ENCODE measurements around the gene RAMP1.
"Not testable (repeated sequence)": the region's sequence is repeated elsewhere in the genome, so short reads cannot be mapped to it uniquely, and the experiment has no call there.

The RAMP1 gene

DNA sequence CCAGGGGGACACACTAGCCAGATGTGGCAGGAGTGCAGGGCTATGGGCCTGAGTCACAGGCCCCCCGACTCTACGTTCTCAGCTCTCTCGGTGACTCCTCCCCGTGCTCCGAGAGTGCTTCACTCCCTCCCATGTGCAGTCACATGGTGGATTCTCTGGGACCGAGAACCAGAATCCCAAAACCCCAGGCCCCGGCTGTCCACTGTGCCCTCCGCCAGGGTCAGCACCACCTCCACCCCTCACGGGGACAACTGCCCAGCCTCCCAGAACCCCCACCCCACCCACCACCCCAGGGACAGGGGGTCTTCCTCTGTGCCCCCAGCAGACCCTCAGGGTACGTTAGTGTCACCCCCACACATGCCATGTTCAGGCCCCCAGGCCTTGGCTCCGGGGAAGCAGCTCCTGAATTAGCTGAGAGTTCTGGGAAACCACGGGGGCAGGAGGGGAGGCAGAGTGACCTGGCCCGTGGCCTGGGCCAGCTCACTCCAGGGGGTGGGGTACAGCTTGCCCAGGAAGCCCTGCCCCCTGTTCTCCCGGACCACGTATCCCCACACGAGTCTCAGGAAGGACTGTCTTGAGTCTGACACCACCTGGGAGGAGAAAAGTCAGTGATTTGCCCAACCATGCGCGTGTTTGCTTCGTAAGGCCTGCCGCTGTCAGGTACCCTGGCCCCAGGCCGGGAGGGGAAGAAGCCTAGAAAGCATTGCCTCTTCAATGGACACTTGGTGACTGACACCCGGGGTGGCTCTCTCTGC is 4.4 kb downstream of the RAMP1 start:
- DNase-seq (ENCODE audit: low read depth in 3 of 3): no peak

DNA sequence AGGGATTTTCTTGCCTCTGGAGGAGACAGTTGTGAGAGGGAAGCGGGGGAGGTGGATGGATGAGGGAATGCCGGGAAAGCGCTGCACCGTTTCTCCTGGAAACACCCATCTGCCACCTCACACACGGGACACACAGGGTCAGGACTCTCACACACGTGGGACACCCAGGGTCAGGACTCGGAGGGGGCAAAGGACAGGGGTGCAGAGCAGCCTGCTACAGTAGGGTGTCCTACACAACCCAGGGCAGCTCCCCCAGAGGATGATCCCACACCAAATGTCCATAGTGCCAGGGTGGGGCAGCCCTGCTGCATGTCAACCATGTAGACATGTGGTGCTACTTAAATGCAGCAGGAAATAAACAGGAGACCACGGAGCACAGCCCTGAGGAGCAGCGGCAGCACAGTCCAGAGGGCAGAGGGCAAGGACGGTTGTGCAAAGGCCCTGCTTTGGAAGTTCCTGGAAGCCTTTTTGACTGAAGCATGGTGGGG is 5.1 kb downstream of the RAMP1 start:
- DNase-seq (ENCODE audit: low read depth in 3 of 3): no peak

DNA sequence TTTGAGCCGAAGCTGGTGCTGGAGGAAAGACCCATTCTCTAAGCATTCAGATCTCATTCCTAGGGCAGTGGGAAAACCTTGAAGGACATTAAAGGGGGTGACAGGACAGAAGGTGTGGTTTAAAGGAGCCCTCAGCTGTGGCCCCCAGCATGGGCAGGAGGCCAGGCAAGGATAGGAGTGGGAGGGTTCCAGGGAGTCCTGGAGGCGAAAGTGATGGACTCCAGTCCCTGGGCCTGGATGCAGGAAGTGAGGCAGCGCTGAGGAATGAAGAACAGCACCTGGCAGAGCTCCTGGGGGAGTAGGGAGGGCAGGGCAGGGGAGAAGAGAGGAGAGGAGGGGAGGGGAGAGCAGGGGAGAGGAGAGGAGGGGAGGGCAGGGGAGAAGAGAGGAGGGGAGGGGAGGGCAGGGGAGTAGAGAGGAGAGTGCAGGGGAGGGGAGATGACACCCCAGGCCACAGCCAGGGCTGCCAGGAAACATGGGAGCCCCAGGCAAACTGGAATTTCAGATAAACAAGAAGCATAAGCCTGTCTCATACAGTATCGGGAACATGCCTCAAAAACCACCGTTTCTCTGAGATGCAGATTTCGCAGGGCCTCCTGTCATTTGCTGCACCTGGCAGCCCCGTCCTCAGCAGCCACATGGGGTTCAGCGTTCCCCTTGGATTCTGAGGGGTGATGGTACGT is 5.7 kb downstream of the RAMP1 start:
- DNase-seq (ENCODE audit: low read depth in 3 of 3): no peak

DNA sequence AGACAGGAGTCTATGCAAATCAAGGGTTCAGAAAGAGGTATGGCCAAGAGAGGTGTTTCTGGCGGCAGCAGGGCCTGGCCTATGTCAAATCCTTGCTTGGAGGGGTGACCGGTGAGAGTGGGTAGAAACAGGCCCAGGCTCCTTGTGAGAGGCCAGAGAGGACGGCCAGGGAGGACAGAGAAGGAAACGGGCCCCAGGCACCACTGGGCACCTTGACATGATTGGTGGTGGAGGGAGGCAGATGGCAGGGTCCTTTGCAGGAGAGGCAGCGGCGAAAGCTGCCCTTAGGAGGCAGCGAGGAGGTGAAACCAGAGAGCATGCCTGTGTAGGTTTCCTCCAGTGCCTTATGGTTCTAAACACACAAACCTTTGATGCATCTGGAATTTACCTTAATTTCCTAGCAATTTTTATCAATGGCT is 6.2 kb downstream of the RAMP1 start:
- no peak for DNase-seq (ENCODE audit: low read depth in 3 of 3)

DNA sequence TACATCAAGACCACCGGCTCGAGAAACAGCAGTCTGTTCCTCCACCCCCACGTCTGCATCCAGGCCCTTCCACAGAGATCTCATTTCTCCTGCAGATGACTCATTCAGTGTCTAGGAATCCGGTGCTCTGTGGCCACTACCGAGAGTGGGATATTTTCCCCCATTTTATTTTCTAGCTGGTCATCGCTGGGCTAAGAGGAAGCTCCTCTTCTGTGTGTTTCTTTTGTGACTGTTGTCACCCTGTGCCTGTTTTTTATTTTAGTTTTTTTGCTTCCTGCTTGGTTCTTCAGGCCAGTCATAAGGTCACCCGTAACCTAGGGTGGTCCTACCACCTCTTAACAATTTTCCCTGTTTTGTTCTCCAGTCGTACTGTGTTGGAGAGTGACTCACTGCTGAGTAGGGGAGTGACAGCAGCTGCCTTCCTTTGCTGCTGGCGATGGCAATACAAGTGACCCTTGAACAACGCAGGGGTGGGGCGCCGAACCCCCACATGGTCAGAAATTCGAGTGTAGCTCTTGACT is 6.7 kb downstream of the RAMP1 start:
- no peak for DNase-seq (ENCODE audit: low read depth in 3 of 3)

DNA sequence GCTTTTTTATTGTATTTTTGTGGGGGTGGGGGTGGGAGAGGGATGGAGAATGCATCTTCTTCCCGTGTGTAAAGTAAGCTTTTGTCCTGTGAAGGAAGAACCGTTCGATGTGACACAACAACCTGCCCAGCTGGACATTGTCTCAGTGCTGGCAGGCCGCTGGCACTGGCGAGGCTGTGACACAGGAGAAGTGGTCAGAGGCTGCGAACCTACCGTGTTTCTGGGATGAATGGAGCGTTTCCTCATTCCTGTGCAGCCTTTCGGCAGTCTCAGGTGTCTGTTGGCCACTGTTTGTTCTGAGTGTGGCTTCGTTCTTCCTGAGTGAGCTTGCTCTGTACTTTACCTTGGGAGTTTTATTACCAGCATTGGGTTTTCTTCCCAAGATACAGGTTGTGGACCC is 8.0 kb downstream of the RAMP1 start:
- DNase-seq (ENCODE audit: low read depth in 3 of 3): no peak

DNA sequence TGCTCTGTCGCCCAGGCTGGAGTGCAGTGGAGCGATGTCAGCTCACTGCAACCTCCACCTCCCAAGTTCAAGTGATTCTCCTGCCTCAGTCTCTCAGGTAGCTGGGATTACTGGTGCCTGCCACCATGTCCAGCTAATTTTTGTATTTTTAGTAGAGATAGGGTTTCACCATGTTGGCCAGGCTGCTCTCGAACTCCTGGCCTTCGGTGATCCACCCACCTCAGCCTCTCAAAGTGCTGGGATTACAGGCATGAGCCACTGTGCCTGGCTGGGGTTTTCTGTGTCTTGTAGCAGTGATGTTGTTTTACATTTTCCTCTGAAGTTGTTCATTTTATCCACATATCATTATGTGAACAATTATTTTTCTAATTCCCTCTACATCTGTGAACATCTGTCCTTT is 8.7 kb downstream of the RAMP1 start:
- not testable (repeated sequence) for DNase-seq (ENCODE audit: low read depth in 3 of 3)

DNA sequence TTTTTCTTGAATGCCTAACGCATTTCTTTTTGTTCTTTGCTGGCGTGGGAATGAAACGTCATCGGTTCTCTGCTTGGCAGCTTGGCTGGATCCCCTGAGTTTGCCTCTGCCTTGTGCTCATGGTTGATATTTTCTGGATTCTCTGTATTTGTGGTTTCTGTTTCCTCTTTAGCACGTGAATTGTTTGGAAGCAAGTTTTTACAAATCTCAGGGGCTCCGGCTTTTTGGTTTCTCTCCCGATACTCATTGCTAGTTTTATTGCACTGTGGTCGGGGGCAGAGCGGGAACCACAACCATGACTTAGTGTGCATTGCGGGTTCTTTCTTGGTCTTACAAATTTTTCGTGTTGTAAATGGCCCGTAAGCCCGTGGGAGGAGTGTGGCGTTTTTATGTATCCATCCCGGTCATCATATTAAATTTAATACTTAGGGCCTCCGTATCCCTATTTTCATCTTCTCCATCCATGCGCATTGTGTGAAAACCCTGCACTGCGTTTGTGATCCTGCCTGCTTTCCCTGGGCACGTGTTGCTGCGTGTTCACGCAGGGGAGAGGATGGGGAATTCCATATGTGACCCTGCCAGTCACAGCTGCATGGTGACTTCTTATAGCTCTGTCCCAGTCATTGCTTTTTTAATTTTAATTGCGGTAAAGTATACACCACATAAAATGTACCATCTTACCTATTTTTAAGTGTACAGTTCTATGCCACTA is 9.4 kb downstream of the RAMP1 start:
- no peak for DNase-seq (ENCODE audit: low read depth in 3 of 3)

DNA sequence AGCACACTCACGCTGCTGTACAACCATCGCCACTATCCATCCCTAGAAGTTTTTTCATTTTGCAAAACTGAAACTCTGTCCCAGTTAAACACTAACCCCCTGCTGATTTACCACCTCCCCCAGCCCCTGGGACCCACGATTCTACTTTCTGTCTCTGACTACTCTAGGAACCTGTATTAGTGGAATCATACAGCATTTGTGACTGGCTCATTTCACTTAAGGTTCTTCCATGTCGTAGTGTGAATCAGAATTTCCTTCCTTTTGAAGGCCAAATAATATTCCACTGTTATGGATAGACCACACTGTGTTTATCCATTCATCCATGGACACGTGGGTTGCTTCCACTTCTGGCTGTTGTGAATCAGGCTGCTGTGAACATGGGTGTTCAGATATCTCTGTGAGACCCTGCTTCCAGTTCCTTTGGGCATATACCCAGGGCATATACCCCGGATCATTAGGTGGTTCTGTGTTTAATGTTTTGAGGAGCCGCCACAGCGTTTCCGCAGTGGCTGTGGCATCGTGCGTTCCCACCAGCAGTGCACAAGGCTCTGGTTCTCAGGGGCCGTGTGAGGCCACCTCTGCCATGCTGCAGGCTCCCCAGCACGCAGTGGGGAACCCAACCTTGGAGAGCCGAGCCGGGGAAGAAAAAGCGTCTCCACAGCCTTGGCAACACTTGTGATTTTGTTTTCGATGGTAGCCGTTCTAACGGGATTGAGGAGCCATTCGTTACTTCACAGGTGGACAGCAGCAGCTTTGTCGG is 10.1 kb downstream of the RAMP1 start:
- no peak for DNase-seq (ENCODE audit: low read depth in 3 of 3)

DNA sequence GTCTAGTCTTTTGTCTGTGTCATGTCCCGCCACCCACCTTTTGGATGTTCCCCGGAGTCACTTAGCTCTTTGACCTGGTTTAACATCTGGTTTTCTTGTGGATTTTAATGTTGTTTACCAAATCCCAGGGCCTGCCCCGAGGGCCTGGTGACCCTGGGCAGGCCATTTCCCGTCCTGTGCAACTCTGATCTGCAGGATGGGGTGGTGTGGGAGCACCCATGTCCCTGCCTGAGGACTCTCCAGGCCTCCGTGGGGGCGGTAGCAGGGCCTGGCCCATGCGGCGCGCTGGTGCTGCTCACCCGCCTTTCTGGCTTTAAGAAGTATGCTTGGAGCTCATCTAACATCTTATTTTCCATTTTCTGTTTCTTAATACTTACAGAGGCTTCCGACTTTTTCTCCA is 10.7 kb downstream of the RAMP1 start:
- DNase-seq (ENCODE audit: low read depth in 3 of 3): no peak

DNA sequence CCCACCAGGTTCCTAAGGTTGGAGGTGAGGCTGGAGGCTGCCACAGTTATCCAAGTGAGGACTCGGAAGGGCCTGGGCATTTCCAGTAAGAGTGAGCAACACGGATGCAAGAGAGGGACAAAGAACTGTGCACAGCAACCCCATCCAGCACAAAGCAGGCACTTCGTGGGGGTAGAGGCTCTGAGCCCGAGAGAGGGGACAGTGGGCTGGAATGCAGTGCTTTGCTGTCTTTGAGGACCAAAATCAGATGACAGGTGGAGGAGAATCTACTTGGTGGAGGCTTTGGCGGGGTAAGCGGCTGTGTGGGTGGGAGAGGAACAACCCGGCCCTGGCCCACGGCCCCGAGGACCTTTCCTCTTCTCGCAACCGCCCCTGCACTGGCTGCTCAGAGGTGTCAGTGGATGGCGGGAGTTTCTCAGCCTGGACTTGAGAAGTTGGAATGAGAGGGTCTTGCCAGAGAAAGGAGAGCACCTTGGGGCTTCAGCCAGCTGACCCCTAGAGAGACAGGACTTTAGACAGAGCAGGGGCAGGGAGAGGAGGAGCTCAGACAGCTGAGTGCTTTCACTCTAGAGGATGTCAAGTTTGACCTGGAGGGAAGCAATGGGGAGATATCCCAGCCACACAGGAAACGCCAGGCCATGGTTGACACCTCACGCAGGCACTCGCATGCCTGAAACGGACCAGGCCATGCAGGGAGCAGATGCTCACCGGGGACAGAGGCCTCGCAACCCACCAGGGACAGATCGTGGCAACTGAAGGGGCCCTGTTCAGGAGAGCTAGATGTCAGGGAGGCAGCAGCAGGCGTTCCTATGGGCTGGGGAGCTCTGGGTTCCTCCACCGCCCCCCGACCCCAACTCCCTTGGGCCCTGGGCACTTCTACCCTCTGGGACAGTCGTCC is 11.6 kb downstream of the RAMP1 start:
- DNase-seq (ENCODE audit: low read depth in 3 of 3): no peak

DNA sequence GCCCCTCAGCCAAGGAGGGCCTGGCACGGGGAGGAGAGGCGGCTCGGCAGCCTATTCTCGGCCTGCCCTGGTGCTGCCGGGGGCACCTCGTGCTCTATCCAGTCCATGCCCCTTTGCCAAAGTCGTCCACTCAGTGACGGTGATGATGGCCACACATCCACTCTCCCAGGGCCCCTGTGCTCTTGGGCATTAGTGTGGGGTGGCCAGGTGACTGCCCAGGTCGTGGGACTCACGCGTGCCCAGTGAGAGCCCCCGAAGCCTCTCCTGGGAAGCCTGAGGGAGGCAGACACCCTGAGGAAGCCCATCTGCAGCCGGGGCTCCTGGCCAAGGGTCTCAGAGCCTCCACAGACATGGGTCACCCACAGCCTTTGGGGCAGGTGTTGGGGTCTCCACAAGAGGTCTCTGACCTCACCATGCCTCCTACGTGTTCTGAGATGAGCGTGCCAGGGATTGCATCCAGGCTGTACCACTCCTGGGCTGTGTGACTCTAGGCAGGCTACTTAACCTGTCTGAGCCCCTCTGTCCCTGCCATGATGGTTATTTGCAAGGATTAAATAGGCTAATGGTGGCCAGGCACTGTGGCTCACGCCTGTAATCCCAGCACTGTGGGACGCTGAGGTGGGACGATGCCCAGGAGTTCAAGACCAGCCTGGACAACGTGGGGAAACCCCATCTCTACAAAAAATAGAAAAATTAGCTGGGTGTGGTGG is 12.9 kb downstream of the RAMP1 start:
- DNase-seq (ENCODE audit: low read depth in 3 of 3): no peak

DNA sequence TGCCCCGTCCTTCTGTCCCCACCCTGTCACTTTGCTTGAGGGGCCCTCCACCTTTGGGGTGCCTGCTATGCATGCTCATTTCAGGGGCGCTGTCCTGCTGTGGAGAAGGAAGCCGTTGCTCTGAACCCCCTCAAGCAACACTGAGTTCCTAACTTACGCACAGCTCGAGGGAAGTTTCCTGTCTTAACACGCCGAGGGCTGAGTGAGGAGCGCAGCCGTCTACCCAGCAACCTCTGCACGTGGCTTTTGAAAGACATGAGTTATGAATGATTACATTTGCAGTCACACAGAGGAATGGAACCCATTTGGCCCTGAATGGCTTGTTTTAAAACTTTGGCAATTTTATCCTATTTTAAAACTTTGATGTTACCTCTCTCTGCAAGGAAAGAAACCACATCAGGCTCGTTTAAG is 14.0 kb downstream of the RAMP1 start:
- no peak for DNase-seq (ENCODE audit: low read depth in 3 of 3)

DNA sequence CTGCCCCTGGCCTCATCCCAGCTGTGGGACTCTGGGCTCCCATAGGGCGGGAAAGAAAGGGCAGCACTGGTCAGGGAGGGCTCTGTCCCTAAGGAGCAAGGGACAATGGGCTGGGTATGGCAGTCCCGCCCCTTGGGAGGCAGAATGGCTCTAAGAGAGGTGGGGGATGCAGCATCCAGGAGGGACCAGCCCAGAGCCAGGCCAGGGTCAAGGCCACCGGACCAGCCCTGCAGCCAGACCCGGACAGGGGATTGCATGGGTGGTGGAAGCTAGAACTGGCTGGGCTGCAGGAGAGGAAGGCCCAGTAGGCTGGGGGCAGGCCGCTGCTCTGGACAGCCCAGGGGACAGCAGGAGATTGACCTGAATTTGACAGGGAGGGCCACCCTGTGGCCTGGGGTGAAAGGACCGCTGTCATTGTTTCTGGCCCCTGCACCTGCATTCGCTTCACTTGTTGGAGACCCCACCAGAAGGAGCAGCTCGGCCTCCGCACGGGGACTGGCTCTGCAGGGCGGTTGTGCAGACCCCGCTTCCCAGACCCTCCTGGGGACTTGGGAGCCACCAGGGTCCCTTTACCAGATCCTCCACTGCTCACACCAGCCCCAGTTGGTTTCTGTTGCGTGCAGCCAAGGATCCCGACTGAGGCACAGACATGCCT is 14.6 kb downstream of the RAMP1 start:
- no peak for DNase-seq (ENCODE audit: low read depth in 3 of 3)

DNA sequence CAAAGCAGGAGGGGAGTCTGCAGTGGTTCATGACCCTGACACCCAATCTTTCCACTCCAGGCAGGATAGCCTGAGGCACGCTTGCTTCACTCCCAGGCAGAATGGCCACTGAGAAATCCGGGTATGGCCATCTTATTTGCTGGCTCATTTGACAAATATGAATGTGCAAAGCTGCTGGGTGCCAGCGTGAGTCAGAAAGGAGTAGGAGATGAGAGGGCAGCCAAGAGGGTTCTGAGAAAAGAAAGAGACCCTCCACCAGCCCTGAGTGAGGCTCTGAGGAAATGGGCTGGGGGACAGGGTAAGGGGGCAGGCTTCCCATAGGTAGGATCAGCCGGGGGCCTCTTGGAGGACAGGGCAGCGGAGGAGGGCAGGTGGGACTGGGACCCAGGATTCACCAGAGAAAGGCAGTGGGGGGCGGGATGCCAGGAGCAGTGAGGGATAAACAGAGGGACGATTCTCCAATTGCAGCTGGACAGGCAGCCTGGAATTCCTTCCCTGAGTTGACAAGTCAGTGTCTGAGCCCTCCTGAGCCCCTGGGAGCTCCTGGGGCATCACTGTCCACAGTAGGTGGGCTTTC is 15.2 kb downstream of the RAMP1 start:
- DNase-seq (ENCODE audit: low read depth in 3 of 3): no peak

DNA sequence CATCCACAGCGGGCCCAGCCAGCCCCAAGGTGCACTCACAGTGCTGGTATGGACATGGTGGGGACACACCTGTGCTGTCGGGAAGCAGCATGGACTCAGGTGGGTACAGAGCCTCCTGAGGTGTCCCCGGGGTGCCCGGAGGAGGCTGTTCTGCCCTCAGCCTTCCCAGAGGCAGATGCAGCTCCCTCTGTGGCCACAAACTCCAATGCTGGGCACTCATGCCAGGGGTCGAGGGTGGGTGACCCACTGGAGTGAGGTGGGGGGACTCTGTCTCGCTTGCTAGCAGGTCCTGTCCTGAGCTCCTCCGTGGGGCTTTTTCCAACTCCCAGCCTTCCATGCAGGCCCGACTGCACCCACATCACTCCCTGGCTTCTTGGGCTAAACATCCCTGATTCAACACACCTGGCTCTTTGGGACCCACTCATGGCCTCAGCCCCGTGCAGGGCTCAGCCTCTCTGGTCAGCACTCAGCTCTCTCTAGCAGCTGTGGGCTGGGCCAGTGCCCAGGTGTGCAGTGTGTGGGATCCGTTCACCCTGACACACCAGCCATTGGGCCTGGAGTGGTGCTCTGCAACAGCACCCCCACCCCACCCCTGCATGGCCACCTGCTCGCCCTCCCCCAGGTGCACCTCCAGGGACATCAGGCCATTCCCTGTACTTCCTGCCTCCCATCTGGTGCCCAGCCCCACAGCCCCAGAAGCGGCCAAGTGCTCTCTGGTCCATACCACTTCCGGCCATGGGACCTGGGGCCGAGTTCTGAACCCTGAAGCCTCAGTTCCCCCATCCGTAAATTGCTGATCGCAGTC is 16.0 kb downstream of the RAMP1 start:
- DNase-seq (ENCODE audit: low read depth in 3 of 3): no peak

DNA sequence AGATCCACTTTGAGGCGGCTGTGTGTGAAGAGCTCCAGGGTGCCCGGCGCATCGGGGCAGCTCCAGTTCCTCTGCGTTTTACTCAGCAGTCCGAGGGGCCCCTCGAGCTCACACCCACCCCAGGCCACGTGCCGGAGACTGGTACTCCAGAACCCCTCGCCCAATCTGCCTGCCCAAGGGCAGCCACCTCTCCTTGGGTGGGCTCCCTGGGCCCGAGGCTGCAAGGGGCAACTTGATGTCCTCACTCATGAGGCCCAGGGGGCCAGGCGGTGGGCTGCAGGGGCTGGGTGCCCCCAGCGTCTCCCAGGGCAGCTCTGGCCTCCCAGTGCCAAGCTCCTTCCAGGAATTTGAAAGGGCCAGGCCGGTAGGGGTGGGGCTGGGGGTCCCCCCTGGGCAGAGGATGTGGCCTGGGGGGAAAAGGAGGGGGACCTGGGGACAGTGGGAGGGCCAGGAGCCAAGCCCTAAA is 16.7 kb downstream of the RAMP1 start:
- no peak for DNase-seq (ENCODE audit: low read depth in 3 of 3)

DNA sequence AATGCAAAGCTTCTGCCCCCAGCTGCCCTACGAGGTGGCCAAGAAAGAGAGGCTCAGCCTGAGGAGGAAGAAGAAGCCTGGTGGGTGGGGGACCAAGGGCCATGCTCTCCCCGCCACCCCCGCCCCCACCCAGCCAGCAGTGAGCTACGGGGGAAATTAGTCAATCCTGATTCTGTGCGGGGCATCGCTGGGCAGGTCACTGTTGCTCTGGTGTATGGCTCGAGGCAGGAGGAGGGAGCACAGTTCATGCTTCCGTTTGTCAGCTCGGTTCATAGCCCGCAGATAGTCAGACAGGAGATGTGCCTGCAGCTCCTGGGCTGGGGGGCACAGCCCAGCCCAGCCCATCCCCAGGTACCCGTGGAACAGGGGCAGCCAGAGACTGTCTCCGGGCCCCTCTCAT is 17.1 kb downstream of the RAMP1 start:
- DNase-seq (ENCODE audit: low read depth in 3 of 3): no peak

Measured in stimulated activated CD4-positive, alpha-beta T cell treated with anti-CD3 and anti-CD28 coated beads, TNF-alpha, amount 100 ng/mL, for 24 hours (primary cell).